Measurements from ENCODE around the gene AKT1. TPM values are rescaled to one million over a fixed set of nuclear protein-coding genes. Genes with fewer than 3 reads are reported as not detected.

The AKT1 gene
- total and polyA plus RNA-seq, 2 of the 13 experiments (the other 11 are each of a cell fraction or from before 2014, with no cell fraction given): 96.2 to 116 TPM

DNA sequence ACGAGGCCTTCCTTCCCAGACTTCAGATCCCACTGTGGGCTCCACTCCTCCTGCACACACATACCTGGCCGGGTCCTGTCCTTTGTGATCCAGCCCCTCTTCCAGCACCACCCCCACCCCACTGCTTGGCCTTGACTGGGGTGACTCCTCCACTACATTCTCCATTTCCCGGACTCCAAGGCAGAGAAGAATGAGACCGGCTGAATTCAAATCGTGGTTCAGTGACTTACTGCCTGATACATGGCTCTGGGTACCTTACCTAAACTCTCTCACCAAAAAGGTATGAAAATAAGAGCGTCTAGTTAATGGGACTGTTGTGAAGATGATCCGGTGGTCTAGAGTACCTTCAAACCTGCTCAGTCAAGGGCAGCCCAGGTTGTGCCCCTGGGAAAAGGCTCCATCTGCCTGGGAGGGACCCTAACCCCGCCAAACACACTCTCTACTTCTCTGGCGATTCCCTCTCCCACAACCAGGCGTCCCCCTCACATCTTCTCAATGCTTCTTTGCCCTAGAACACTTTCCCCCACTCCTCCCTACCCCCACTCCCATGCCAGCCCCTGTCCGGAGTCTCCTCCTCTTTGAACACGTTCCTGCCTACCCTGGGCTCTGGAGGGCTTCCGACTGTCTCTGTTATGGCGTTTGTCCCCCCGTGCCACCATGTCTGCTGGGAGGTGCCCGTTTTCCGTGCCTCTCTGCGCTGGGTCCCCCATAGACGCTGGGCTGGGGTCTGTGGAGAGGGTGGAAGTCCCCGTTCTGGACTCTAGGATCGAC is 3.9 kb upstream of the AKT1 start:
- Histone ChIP-seq H3K36me3 (replicated peaks in 1 of 2; ENCODE audit: control insufficient read depth in 1 of 2, insufficient read depth in 2 of 2, low read length in 2 of 2) (no peaks in the 10 kb centered on the region), H2AFZ (ENCODE audit: low read length) (no peak overlapping the region), H3K79me2 (ENCODE audit: insufficient read depth, low read length) (peaks cover 6% of the 10 kb centered on the region), H3K9me3 (ENCODE audit: low read length) (no peaks in the 10 kb centered on the region), H3K4me2 (ENCODE audit: low read depth, low read length) (peak overlapping the region; percentile 100), H3K27me3 (ENCODE audit: control insufficient read depth in 1 of 2, insufficient read depth in 2 of 2, low read length in 2 of 2) (no peaks in the 10 kb centered on the region), H4K20me1 (ENCODE audit: insufficient read depth, low read length) (peaks cover under 1% of the 10 kb centered on the region; the same call in 1 of the 2 replicates), H3K9ac (ENCODE audit: insufficient read depth, low read depth, low read length) (peak overlapping the region; percentile 83), H3K4me1 (ENCODE audit: insufficient read depth, low read length) (peaks cover 59% of the 10 kb centered on the region), H3K27ac (ENCODE audit: extremely low read length, insufficient read depth, low read length) (peak overlapping the region; percentile 74), H3K4me3 (replicated peaks in 1 of 3; ENCODE audit: insufficient read depth in 1 of 3, low read depth in 2 of 3, low read length in 3 of 3) (peak overlapping the region; percentile 82 to 92 (median 90))
- FAIRE-seq (peak; percentile 26), ATAC-seq (peak; percentile 12), DNase-seq (ENCODE audit: low spot score) (peak; percentile 66)
- ChIA-PET CTCF (ENCODE audit: low intra/inter-chr PET ratio, low total read pairs) (no interaction called here), POLR2A (interaction anchor here (2.0 to 4.1 kb wide), 2 partner anchors 22 to 32 kb away, joined by 8 to 23 read pairs; no protein-coding TSS in a partner anchor)
- TSS peak; percentile 72 for BruUV-seq (replicated peaks)
- 4% methylated on average over 19 of the region's 21 CpGs for WGBS (ENCODE audit: low lambda C conversion rate)
- intact Hi-C loops (cut with micrococcal nuclease; ENCODE audit: unreplicated experiment): no loop called here
- in situ Hi-C loops (cut with HindIII; ENCODE audit: extremely low pct_ligation_motif_present, low pct_unique_long_range_greater_than_20kb): no loop called here
- 0 out of 2 replicates have a peak, but pooled peaks have one; percentile 27 for TF ChIP-seq PATZ1 (CRISPR knock-in tag; IDR thresholded peaks at IDR 0.05)
- 0 out of 2 replicates have a peak, but pooled peaks have one; percentile 7 for TF ChIP-seq ZBTB26 (CRISPR knock-in tag; IDR thresholded peaks at IDR 0.05; ENCODE audit: borderline replicate concordance)
- TF ChIP-seq POLR2G (IDR thresholded peaks at IDR 0.05; ENCODE audit: low read depth, low read length): peak; percentile 46
- TF ChIP-seq RXRB (CRISPR knock-in tag; IDR thresholded peaks at IDR 0.05; ENCODE audit: borderline replicate concordance): no peak
- no peak for TF ChIP-seq LCORL (IDR thresholded peaks at IDR 0.05)
- 0 out of 2 replicates have a peak, but pooled peaks have one; percentile 19 for TF ChIP-seq LCORL (CRISPR knock-in tag; IDR thresholded peaks at IDR 0.05)
- 0 out of 2 replicates have a peak, but pooled peaks have one; percentile 12 for TF ChIP-seq ARHGAP35 (CRISPR knock-in tag; IDR thresholded peaks at IDR 0.05; ENCODE audit: borderline replicate concordance)
- TF ChIP-seq ZNF33B (CRISPR knock-in tag; IDR thresholded peaks at IDR 0.05): no peak
- 0 out of 2 replicates have a peak, but pooled peaks have one; percentile 16 for TF ChIP-seq MNT (IDR thresholded peaks at IDR 0.05)
- TF ChIP-seq ZNF619 (CRISPR knock-in tag; IDR thresholded peaks at IDR 0.05): peak; percentile 57
- TF ChIP-seq, protein P1, sequence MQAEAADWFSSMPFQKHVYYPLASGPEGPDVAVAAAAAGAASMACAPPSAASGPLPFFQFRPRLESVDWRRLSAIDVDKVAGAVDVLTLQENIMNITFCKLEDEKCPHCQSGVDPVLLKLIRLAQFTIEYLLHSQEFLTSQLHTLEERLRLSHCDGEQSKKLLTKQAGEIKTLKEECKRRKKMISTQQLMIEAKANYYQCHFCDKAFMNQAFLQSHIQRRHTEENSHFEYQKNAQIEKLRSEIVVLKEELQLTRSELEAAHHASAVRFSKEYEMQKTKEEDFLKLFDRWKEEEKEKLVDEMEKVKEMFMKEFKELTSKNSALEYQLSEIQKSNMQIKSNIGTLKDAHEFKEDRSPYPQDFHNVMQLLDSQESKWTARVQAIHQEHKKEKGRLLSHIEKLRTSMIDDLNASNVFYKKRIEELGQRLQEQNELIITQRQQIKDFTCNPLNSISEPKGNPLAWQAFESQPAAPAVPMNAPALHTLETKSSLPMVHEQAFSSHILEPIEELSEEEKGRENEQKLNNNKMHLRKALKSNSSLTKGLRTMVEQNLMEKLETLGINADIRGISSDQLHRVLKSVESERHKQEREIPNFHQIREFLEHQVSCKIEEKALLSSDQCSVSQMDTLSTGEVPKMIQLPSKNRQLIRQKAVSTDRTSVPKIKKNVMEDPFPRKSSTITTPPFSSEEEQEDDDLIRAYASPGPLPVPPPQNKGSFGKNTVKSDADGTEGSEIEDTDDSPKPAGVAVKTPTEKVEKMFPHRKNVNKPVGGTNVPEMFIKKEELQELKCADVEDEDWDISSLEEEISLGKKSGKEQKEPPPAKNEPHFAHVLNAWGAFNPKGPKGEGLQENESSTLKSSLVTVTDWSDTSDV (CRISPR knock-in tag; IDR thresholded peaks at IDR 0.05): 0 out of 2 replicates have a peak, but pooled peaks have one; percentile 61
- TF ChIP-seq KDM5B (CRISPR knock-in tag; IDR thresholded peaks at IDR 0.05; ENCODE audit: borderline replicate concordance): peak; percentile 9; the same call in 1 of the 2 replicates
- TF ChIP-seq MAZ (IDR thresholded peaks at IDR 0.05; ENCODE audit: borderline replicate concordance, low read depth, low read length): peak; percentile 11; the same call in 1 of the 2 replicates
- TF ChIP-seq MAZ (CRISPR knock-in tag; IDR thresholded peaks at IDR 0.05; ENCODE audit: low read depth): no peak
- no peak for TF ChIP-seq RNF2 (conservative IDR thresholded peaks at IDR 0.05; ENCODE audit: low read depth)
- TF ChIP-seq ZNF605 (CRISPR knock-in tag; IDR thresholded peaks at IDR 0.05): 0 out of 2 replicates have a peak, but pooled peaks have one; percentile 12
